HFFc6 (cell line): Measurements from ENCODE around the gene GUCY1A2. TPM values are rescaled to one million over a fixed set of nuclear protein-coding genes. Genes with fewer than 3 reads are reported as not detected.

ENCODE experiments used
- DNase-seq: peaks from one replicate; pipeline ENCODE4 v3.0.0-alpha.2; 2018
- H3K27ac Mint-ChIP-seq: 2 replicates; pipeline ENCODE4 v1.8.0; 2020; ENCODE audit warnings: mild to moderate bottlenecking, mixed read lengths
- H3K27me3 Mint-ChIP-seq: 2 replicates; pipeline ENCODE4 v1.8.0; 2021; ENCODE audit warnings: mild to moderate bottlenecking, moderate library complexity, mixed read lengths; ENCODE audit not compliant: insufficient read depth
- H3K36me3 Mint-ChIP-seq: 2 replicates; pipeline ENCODE4 v1.8.0; 2021; ENCODE audit warnings: low read depth, mixed read lengths
- H3K4me1 Mint-ChIP-seq: 2 replicates; pipeline ENCODE4 v1.8.0; 2020; ENCODE audit warnings: low read depth, mixed read lengths
- H3K4me3 Mint-ChIP-seq: 2 replicates; pipeline ENCODE4 v1.8.0; 2020; ENCODE audit warnings: mild to moderate bottlenecking, moderate library complexity, mixed read lengths
- H3K9me3 Mint-ChIP-seq: 2 replicates; pipeline ENCODE4 v1.8.0; 2020; ENCODE audit warnings: mild to moderate bottlenecking, mixed read lengths
- total RNA-seq, 6 experiments: library from RNA; stranded (reverse); fragmentation: NEBNext Ultra II Directional; extraction: Animal tissue kit (Norgen Biotek cat#: 25700); gene quantifications; 2 replicates in 1 of 6; 3 replicates in 5 of 6; pipeline ENCODE4 v1.2.3, GENCODE V29; 2021
- TF ChIP-seq, protein P1 (sequence below): fragments of 200-600 bp; sonication (generic); IDR thresholded peaks from 2 replicates; pipeline ENCODE4 v1.5.0; 2021; ENCODE audit warnings: antibody characterized with exemption, mild to moderate bottlenecking

Gene GUCY1A2
- total RNA-seq, 6 experiments from 2014 or later = 0.05 to 0.21 (median 0.10) TPM; not detected in 1

DNA sequence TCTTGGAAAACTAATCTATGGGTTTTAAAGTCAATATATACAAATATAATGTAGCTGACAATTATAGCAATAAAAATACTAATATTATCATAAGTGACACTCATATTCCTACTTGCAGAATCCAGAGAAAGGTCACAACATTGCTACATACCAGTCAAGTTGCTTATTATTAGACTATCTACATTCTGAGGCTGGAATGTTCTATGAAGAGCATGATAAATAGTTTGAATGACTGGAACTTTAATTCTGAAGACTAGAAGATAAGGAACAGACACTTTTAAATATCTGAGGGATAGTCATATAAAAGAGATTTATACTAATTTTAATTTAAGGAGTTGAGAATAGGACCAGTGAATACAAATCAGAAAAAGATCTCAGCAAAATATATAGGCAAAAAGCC is 146.0 kb downstream of the GUCY1A2 start:
- TF ChIP-seq, protein P1, sequence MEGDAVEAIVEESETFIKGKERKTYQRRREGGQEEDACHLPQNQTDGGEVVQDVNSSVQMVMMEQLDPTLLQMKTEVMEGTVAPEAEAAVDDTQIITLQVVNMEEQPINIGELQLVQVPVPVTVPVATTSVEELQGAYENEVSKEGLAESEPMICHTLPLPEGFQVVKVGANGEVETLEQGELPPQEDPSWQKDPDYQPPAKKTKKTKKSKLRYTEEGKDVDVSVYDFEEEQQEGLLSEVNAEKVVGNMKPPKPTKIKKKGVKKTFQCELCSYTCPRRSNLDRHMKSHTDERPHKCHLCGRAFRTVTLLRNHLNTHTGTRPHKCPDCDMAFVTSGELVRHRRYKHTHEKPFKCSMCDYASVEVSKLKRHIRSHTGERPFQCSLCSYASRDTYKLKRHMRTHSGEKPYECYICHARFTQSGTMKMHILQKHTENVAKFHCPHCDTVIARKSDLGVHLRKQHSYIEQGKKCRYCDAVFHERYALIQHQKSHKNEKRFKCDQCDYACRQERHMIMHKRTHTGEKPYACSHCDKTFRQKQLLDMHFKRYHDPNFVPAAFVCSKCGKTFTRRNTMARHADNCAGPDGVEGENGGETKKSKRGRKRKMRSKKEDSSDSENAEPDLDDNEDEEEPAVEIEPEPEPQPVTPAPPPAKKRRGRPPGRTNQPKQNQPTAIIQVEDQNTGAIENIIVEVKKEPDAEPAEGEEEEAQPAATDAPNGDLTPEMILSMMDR = no peak
- Mint-ChIP-seq H3K4me3 (no peak overlapping the region), H3K4me1 (no peaks in the 10 kb centered on the region), H3K27me3 (no peaks in the 10 kb centered on the region; the same call in 1 of the 2 replicates), H3K27ac (no peak overlapping the region), H3K36me3 (no peaks in the 10 kb centered on the region), H3K9me3 (peaks cover 27% of the 10 kb centered on the region)
- DNase-seq = no peak

DNA sequence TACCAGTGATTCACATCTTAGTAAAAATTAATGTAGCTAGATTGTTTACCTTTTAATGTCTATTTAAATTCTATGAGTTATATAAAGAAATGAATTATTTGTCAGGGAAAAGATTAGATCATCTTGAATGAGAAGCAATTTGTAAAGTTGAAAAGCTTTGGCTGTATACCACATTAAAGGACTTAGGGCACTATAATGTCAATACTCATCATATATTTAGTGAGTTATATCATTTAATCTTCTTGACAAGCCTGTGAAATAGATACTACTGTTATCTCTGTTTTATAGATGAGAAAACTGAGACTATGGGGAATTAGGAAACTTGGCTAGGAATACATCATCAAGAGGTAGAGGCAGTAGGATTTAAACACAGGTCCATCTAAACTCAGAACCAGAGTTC is 160.1 kb downstream of the GUCY1A2 start:
- no peaks in the 10 kb centered on the region for H3K4me1 Mint-ChIP-seq
- no peaks in the 10 kb centered on the region; the same call in 1 of the 2 replicates for H3K36me3 Mint-ChIP-seq
- no peaks in the 10 kb centered on the region for H3K27me3 Mint-ChIP-seq
- H3K4me3 Mint-ChIP-seq = no peak overlapping the region
- no peak overlapping the region for H3K27ac Mint-ChIP-seq
- no peak for DNase-seq
- TF ChIP-seq, protein P1 = no peak
- H3K9me3 Mint-ChIP-seq = peaks cover 28% of the 10 kb centered on the region

DNA sequence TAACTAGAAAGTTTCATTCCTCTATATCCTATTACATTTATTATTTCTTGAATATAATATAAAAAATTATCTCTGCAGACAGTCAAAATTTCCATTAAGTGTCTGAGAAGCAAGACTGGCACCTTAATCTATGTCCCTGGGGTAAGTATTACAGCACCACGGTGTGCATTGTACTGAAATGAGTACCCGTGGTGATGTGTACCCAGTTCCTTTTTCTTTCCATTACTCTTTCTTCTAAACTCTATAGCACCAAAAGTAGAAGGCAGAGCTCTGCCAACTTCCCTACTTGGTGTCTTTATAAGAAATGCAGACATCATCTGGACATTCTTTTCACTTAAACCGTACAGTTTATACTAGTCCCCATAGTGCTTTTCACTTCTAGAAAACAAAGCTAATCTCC is 161.7 kb downstream of the GUCY1A2 start:
- H3K4me1 Mint-ChIP-seq = no peaks in the 10 kb centered on the region
- H3K36me3 Mint-ChIP-seq = no peaks in the 10 kb centered on the region; the same call in 1 of the 2 replicates
- no peak for DNase-seq

DNA sequence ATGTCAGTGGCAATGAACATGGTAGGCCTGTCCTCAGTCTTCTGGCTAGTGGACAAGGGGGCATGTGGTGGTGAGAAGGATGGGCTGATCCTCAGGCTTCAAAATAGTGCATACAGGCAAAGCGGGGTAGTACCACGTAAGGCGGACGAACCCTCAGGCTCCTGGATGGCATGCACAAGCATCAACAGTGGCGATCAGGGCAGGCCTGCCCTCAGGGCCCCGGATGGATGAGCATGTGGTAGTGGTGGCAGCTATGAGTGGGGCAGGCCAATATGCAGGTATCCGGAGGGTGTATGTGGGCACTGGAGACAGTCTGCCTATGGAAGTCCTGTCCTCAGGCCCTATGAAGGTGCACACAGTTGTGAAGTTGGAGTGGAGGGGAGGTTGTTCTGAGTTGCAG is 163.8 kb downstream of the GUCY1A2 start:
- TF ChIP-seq, protein P1 = no peak
- no peaks in the 10 kb centered on the region; the same call in 1 of the 2 replicates for H3K36me3 Mint-ChIP-seq
- H3K4me3 Mint-ChIP-seq = no peak overlapping the region
- no peaks in the 10 kb centered on the region for H3K27me3 Mint-ChIP-seq
- no peak overlapping the region for H3K27ac Mint-ChIP-seq
- no peak for DNase-seq
- no peaks in the 10 kb centered on the region for H3K4me1 Mint-ChIP-seq
- H3K9me3 Mint-ChIP-seq = peaks cover 38% of the 10 kb centered on the region

More for the DNA sequence above, 161.7 kb downstream of the GUCY1A2 start:
- TF ChIP-seq, protein P1 = no peak
- H3K27ac Mint-ChIP-seq = no peak overlapping the region
- H3K9me3 Mint-ChIP-seq = peaks cover 38% of the 10 kb centered on the region
- no peak overlapping the region for H3K4me3 Mint-ChIP-seq
- H3K27me3 Mint-ChIP-seq = no peaks in the 10 kb centered on the region

DNA sequence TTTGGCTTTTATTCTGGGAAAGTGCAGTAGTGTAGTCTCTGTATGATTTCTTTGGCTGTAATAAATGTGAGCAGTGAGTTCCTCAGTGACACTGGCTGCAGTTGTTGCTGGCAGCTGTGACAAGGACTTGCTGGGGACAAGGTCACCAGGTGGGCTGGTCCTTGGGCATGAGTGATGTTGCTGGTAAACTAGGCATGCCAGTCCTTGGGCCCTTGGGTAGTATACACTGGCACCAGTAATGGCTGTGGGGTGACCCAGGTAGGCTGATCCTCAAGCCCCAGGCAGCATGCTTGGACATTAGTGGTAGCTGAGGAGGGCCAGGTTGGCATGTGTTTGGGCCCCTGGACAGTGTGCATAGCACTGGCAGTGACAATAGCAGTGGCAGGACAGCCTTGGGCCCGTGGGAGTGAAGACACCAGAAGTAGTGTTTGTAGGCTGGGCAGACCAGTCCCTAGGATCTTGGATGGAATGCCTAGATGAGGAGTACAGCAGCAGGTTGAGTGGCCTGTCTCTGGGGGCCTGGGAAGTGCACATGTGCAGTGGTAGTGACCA is 164.3 kb downstream of the GUCY1A2 start:
- Mint-ChIP-seq H3K4me1 (no peaks in the 10 kb centered on the region), H3K27ac (no peak overlapping the region)

More for the DNA sequence above, 164.3 kb downstream of the GUCY1A2 start:
- Mint-ChIP-seq H3K36me3 (no peaks in the 10 kb centered on the region; the same call in 1 of the 2 replicates), H3K4me3 (no peak overlapping the region), H3K27me3 (no peaks in the 10 kb centered on the region), H3K9me3 (peaks cover 38% of the 10 kb centered on the region)
- DNase-seq = no peak
- TF ChIP-seq, protein P1 = no peak
